Measurements from ENCODE around the gene ZNF385D. TPM values are rescaled to one million over a fixed set of nuclear protein-coding genes. Genes with fewer than 3 reads are reported as not detected.

ZNF385D gene
- total RNA-seq, 1 experiment from 2014 or later = 9.6 TPM

DNA sequence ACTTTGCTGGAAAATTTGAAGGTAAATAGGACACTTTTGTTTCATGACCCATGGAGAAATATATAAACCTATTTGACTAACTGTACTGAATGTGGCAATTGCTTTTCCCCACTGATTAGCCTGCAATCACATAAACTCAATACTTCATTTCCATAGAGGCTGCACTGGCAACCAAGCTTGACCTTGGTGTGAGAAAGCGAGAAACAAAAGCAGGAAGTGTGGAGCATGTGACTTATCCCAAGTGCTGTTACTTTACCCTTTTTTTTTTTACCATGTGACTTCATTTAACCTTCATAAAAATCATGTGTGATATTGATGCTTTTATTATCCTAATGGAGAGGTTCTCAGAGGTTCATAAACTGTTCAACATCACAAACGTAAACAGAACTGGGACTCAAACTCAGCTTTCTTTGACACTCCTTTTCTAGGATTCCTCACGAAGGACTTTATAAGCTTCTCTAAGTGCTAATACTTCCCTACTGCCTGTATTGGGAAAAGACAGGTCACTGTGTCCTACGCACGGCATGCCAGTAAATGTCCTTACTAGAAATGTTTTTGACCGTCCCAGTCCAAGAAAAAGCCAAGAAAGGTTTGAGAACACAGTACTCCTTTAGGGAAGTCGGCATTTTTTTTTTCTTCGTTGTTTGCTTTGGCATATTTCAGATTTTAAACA, 34.9 kb upstream of the ZNF385D start:
- no peak overlapping the region for H3K4me3 Mint-ChIP-seq
- no peaks in the 10 kb centered on the region for H3K9me3 Mint-ChIP-seq
- no peaks in the 10 kb centered on the region for H3K4me1 Mint-ChIP-seq
- POLR2A ChIA-PET = no interaction called here
- no peaks in the 10 kb centered on the region for H3K27me3 Mint-ChIP-seq (ENCODE audit: low read depth)
- no peak for ATAC-seq
- no peaks in the 10 kb centered on the region for H3K36me3 Mint-ChIP-seq
- DNase-seq (ENCODE audit: low spot score) = no peak
- no peak for TF ChIP-seq GTF2I (CRISPR knock-in tag; conservative IDR thresholded peaks at IDR 0.05)
- no peak for TF ChIP-seq GRHL2 (CRISPR knock-in tag; IDR thresholded peaks at IDR 0.05; ENCODE audit: insufficient replicate concordance, severe bottlenecking)
- no peak for TF ChIP-seq OVOL2 (CRISPR knock-in tag; IDR thresholded peaks at IDR 0.05; ENCODE audit: borderline replicate concordance)
- no peak for TF ChIP-seq JUN (CRISPR knock-in tag; IDR thresholded peaks at IDR 0.05)
- no peak for TF ChIP-seq CREM (CRISPR knock-in tag; IDR thresholded peaks at IDR 0.05)
- TF ChIP-seq, protein P1, sequence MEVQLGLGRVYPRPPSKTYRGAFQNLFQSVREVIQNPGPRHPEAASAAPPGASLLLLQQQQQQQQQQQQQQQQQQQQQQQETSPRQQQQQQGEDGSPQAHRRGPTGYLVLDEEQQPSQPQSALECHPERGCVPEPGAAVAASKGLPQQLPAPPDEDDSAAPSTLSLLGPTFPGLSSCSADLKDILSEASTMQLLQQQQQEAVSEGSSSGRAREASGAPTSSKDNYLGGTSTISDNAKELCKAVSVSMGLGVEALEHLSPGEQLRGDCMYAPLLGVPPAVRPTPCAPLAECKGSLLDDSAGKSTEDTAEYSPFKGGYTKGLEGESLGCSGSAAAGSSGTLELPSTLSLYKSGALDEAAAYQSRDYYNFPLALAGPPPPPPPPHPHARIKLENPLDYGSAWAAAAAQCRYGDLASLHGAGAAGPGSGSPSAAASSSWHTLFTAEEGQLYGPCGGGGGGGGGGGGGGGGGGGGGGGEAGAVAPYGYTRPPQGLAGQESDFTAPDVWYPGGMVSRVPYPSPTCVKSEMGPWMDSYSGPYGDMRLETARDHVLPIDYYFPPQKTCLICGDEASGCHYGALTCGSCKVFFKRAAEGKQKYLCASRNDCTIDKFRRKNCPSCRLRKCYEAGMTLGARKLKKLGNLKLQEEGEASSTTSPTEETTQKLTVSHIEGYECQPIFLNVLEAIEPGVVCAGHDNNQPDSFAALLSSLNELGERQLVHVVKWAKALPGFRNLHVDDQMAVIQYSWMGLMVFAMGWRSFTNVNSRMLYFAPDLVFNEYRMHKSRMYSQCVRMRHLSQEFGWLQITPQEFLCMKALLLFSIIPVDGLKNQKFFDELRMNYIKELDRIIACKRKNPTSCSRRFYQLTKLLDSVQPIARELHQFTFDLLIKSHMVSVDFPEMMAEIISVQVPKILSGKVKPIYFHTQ (CRISPR knock-in tag; IDR thresholded peaks at IDR 0.05) = no peak
- TF ChIP-seq NFE2L1 (CRISPR knock-in tag; IDR thresholded peaks at IDR 0.05) = no peak
- TF ChIP-seq, protein P2, sequence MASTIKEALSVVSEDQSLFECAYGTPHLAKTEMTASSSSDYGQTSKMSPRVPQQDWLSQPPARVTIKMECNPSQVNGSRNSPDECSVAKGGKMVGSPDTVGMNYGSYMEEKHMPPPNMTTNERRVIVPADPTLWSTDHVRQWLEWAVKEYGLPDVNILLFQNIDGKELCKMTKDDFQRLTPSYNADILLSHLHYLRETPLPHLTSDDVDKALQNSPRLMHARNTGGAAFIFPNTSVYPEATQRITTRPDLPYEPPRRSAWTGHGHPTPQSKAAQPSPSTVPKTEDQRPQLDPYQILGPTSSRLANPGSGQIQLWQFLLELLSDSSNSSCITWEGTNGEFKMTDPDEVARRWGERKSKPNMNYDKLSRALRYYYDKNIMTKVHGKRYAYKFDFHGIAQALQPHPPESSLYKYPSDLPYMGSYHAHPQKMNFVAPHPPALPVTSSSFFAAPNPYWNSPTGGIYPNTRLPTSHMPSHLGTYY (CRISPR knock-in tag; IDR thresholded peaks at IDR 0.05) = no peak
- TF ChIP-seq, protein P3, sequence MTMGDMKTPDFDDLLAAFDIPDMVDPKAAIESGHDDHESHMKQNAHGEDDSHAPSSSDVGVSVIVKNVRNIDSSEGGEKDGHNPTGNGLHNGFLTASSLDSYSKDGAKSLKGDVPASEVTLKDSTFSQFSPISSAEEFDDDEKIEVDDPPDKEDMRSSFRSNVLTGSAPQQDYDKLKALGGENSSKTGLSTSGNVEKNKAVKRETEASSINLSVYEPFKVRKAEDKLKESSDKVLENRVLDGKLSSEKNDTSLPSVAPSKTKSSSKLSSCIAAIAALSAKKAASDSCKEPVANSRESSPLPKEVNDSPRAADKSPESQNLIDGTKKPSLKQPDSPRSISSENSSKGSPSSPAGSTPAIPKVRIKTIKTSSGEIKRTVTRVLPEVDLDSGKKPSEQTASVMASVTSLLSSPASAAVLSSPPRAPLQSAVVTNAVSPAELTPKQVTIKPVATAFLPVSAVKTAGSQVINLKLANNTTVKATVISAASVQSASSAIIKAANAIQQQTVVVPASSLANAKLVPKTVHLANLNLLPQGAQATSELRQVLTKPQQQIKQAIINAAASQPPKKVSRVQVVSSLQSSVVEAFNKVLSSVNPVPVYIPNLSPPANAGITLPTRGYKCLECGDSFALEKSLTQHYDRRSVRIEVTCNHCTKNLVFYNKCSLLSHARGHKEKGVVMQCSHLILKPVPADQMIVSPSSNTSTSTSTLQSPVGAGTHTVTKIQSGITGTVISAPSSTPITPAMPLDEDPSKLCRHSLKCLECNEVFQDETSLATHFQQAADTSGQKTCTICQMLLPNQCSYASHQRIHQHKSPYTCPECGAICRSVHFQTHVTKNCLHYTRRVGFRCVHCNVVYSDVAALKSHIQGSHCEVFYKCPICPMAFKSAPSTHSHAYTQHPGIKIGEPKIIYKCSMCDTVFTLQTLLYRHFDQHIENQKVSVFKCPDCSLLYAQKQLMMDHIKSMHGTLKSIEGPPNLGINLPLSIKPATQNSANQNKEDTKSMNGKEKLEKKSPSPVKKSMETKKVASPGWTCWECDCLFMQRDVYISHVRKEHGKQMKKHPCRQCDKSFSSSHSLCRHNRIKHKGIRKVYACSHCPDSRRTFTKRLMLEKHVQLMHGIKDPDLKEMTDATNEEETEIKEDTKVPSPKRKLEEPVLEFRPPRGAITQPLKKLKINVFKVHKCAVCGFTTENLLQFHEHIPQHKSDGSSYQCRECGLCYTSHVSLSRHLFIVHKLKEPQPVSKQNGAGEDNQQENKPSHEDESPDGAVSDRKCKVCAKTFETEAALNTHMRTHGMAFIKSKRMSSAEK (CRISPR knock-in tag; IDR thresholded peaks at IDR 0.05; ENCODE audit: borderline replicate concordance) = no peak
- TF ChIP-seq, protein P4, sequence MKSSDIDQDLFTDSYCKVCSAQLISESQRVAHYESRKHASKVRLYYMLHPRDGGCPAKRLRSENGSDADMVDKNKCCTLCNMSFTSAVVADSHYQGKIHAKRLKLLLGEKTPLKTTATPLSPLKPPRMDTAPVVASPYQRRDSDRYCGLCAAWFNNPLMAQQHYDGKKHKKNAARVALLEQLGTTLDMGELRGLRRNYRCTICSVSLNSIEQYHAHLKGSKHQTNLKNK (CRISPR knock-in tag; IDR thresholded peaks at IDR 0.05) = no peak
- TF ChIP-seq, protein P5, sequence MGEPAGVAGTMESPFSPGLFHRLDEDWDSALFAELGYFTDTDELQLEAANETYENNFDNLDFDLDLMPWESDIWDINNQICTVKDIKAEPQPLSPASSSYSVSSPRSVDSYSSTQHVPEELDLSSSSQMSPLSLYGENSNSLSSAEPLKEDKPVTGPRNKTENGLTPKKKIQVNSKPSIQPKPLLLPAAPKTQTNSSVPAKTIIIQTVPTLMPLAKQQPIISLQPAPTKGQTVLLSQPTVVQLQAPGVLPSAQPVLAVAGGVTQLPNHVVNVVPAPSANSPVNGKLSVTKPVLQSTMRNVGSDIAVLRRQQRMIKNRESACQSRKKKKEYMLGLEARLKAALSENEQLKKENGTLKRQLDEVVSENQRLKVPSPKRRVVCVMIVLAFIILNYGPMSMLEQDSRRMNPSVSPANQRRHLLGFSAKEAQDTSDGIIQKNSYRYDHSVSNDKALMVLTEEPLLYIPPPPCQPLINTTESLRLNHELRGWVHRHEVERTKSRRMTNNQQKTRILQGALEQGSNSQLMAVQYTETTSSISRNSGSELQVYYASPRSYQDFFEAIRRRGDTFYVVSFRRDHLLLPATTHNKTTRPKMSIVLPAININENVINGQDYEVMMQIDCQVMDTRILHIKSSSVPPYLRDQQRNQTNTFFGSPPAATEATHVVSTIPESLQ (CRISPR knock-in tag; IDR thresholded peaks at IDR 0.05) = no peak
- TF ChIP-seq, protein P6, sequence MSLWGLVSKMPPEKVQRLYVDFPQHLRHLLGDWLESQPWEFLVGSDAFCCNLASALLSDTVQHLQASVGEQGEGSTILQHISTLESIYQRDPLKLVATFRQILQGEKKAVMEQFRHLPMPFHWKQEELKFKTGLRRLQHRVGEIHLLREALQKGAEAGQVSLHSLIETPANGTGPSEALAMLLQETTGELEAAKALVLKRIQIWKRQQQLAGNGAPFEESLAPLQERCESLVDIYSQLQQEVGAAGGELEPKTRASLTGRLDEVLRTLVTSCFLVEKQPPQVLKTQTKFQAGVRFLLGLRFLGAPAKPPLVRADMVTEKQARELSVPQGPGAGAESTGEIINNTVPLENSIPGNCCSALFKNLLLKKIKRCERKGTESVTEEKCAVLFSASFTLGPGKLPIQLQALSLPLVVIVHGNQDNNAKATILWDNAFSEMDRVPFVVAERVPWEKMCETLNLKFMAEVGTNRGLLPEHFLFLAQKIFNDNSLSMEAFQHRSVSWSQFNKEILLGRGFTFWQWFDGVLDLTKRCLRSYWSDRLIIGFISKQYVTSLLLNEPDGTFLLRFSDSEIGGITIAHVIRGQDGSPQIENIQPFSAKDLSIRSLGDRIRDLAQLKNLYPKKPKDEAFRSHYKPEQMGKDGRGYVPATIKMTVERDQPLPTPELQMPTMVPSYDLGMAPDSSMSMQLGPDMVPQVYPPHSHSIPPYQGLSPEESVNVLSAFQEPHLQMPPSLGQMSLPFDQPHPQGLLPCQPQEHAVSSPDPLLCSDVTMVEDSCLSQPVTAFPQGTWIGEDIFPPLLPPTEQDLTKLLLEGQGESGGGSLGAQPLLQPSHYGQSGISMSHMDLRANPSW (CRISPR knock-in tag; conservative IDR thresholded peaks at IDR 0.05; ENCODE audit: low read depth) = no peak
- TF ChIP-seq, protein P7, sequence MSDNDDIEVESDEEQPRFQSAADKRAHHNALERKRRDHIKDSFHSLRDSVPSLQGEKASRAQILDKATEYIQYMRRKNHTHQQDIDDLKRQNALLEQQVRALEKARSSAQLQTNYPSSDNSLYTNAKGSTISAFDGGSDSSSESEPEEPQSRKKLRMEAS (CRISPR knock-in tag; IDR thresholded peaks at IDR 0.05) = no peak
- TF ChIP-seq, protein P8, sequence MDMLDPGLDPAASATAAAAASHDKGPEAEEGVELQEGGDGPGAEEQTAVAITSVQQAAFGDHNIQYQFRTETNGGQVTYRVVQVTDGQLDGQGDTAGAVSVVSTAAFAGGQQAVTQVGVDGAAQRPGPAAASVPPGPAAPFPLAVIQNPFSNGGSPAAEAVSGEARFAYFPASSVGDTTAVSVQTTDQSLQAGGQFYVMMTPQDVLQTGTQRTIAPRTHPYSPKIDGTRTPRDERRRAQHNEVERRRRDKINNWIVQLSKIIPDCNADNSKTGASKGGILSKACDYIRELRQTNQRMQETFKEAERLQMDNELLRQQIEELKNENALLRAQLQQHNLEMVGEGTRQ (CRISPR knock-in tag; IDR thresholded peaks at IDR 0.05) = no peak
- TF ChIP-seq, protein P9, sequence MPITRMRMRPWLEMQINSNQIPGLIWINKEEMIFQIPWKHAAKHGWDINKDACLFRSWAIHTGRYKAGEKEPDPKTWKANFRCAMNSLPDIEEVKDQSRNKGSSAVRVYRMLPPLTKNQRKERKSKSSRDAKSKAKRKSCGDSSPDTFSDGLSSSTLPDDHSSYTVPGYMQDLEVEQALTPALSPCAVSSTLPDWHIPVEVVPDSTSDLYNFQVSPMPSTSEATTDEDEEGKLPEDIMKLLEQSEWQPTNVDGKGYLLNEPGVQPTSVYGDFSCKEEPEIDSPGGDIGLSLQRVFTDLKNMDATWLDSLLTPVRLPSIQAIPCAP (CRISPR knock-in tag; IDR thresholded peaks at IDR 0.05) = no peak
- TF ChIP-seq, protein P10, sequence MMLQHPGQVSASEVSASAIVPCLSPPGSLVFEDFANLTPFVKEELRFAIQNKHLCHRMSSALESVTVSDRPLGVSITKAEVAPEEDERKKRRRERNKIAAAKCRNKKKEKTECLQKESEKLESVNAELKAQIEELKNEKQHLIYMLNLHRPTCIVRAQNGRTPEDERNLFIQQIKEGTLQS (CRISPR knock-in tag; conservative IDR thresholded peaks at IDR 0.05) = no peak
- TF ChIP-seq, protein P11, sequence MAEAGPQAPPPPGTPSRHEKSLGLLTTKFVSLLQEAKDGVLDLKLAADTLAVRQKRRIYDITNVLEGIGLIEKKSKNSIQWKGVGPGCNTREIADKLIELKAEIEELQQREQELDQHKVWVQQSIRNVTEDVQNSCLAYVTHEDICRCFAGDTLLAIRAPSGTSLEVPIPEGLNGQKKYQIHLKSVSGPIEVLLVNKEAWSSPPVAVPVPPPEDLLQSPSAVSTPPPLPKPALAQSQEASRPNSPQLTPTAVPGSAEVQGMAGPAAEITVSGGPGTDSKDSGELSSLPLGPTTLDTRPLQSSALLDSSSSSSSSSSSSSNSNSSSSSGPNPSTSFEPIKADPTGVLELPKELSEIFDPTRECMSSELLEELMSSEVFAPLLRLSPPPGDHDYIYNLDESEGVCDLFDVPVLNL (CRISPR knock-in tag; IDR thresholded peaks at IDR 0.05; ENCODE audit: borderline replicate concordance, low read depth) = no peak
- H3K27ac Mint-ChIP-seq = no peak overlapping the region
- CTCF ChIA-PET = no interaction called here
